HEK293T (cell line): ENCODE measurements around the gene CLMP.

Experiments used
- CTCF ChIA-PET: fragments of 350-600 bp; formaldehyde crosslinking; extraction: SDS; loops from one replicate; lab custom pipeline; 2021; ENCODE audit warnings: antibody characterized with exemption, inconsistent platforms; lab: Yijun Ruan, JAX
- POLR2A ChIA-PET: fragments of 350-600 bp; formaldehyde crosslinking; extraction: SDS; loops from one replicate; lab custom pipeline; 2020; ENCODE audit warnings: antibody characterized with exemption, inconsistent platforms; lab: Yijun Ruan, JAX
- DNase-seq: peaks from one replicate; pipeline ENCODE4 v3.0.0; 2012; ENCODE audit warnings: mixed read lengths; ENCODE audit errors: extremely low spot score
- ARNT ChIP-seq: fragments of 450-650 bp; IDR thresholded peaks from 2 replicates; pipeline ENCODE4 v1.6.1; 2017; ENCODE audit warnings: mild to moderate bottlenecking
- BHLHE40 ChIP-seq: fragments of 450-650 bp; IDR thresholded peaks from 2 replicates; pipeline ENCODE4 v1.6.1; 2016; ENCODE audit warnings: mild to moderate bottlenecking, moderate library complexity, borderline replicate concordance
- CTBP1 ChIP-seq: fragments of 450-650 bp; IDR thresholded peaks from 2 replicates; pipeline ENCODE4 v1.6.1; 2016; ENCODE audit warnings: borderline replicate concordance
- ELF4 ChIP-seq: fragments of 450-650 bp; IDR thresholded peaks from 2 replicates; pipeline ENCODE4 v1.6.1; 2017; ENCODE audit warnings: antibody characterized with exemption
- FOXA1 ChIP-seq: fragments of 450-650 bp; IDR thresholded peaks from 2 replicates; pipeline ENCODE4 v1.6.1; 2016; ENCODE audit warnings: mild to moderate bottlenecking
- FOXK2 ChIP-seq: fragments of 450-650 bp; IDR thresholded peaks from 2 replicates; pipeline ENCODE4 v1.6.1; 2016; ENCODE audit warnings: mild to moderate bottlenecking
- FOXM1 ChIP-seq: fragments of 450-650 bp; IDR thresholded peaks from 2 replicates; pipeline ENCODE4 v1.6.1; 2017; ENCODE audit warnings: mild to moderate bottlenecking, borderline replicate concordance
- HDGF ChIP-seq: fragments of 450-650 bp; IDR thresholded peaks from 2 replicates; pipeline ENCODE4 v1.6.1; 2017; ENCODE audit warnings: antibody characterized with exemption, borderline replicate concordance
- L3MBTL2 ChIP-seq: fragments of 450-650 bp; conservative IDR thresholded peaks from 2 replicates; pipeline ENCODE4 v1.6.1; 2016; ENCODE audit warnings: mild to moderate bottlenecking
- LEF1 ChIP-seq: fragments of 450-650 bp; IDR thresholded peaks from 2 replicates; pipeline ENCODE4 v1.6.1; 2017; ENCODE audit warnings: mild to moderate bottlenecking, borderline replicate concordance
- NFRKB ChIP-seq: fragments of 450-650 bp; IDR thresholded peaks from 2 replicates; pipeline ENCODE4 v1.6.1; 2016; ENCODE audit warnings: mild to moderate bottlenecking, moderate library complexity
- PKNOX1 ChIP-seq: fragments of 450-650 bp; IDR thresholded peaks from 2 replicates; pipeline ENCODE4 v1.6.1; 2016
- SP1 ChIP-seq: fragments of 450-650 bp; IDR thresholded peaks from 2 replicates; pipeline ENCODE4 v1.6.1; 2017
- SUZ12 ChIP-seq: fragments of 450-650 bp; IDR thresholded peaks from 2 replicates; pipeline ENCODE4 v1.6.1; 2016; ENCODE audit warnings: mild to moderate bottlenecking
- TARDBP ChIP-seq: fragments of 450-650 bp; IDR thresholded peaks from 2 replicates; pipeline ENCODE4 v1.6.1; 2016
- ZNF384 ChIP-seq: fragments of 450-650 bp; IDR thresholded peaks from 2 replicates; pipeline ENCODE4 v1.6.1; 2016

Gene CLMP

GRCh38 chr11:123218451-123218850 lies 23.4 kb upstream of the CLMP start:
- ChIA-PET POLR2A (no interaction called here), CTCF (interaction anchor here (1.0 kb wide), 1 partner anchor 28 kb away, joined by 3 read pairs; no protein-coding TSS in a partner anchor)
- TF ChIP-seq TARDBP (no peak), BHLHE40 (no peak), FOXA1 (no peak), PKNOX1 (no peak), LEF1 (no peak), NFRKB (no peak), ARNT (no peak)
- DNase-seq, result no peak

GRCh38 chr11:123217897-123218296 lies 22.8 kb upstream of the CLMP start:
- POLR2A ChIA-PET, result no interaction called here
- DNase-seq, result no peak
- TF ChIP-seq NFRKB (no peak), BHLHE40 (no peak), PKNOX1 (no peak), ZNF384 (no peak), L3MBTL2 (no peak), SUZ12 (no peak), ARNT (no peak), CTBP1 (no peak), HDGF (no peak), SP1 (no peak), TARDBP (no peak), FOXK2 (no peak), FOXA1 (no peak)
- CTCF ChIA-PET, result interaction anchor here (0.6 to 1.0 kb wide), 2 partner anchors 29 to 1706 kb away, joined by 3 to 4 read pairs; no protein-coding TSS in a partner anchor

- ChIA-PET CTCF (interaction anchor here (1.5 kb wide), 1 partner anchor 13 kb away, joined by 3 read pairs; no protein-coding TSS in a partner anchor), POLR2A (no interaction called here)
- no peak for TF ChIP-seq HDGF
- TF ChIP-seq FOXK2, result no peak
- TF ChIP-seq L3MBTL2, result no peak
- TF ChIP-seq ARNT, result no peak
- DNase-seq, result no peak
These were observed 21.2 kb upstream of the CLMP start for GRCh38 chr11:123216249-123216648.

GRCh38 chr11:123214940-123215339 lies 19.9 kb upstream of the CLMP start:
- TF ChIP-seq PKNOX1 (peak; percentile 53), ELF4 (no peak), SP1 (no peak), ZNF384 (no peak)
- no peak for DNase-seq
- ChIA-PET CTCF (interaction anchor here (1.1 to 1.5 kb wide), 2 partner anchors 15 to 20 kb away, joined by 3 read pairs; no protein-coding TSS in a partner anchor), POLR2A (no interaction called here)

- TF ChIP-seq CTBP1 (no peak), TARDBP (no peak), FOXM1 (no peak), LEF1 (no peak), L3MBTL2 (no peak), ELF4 (no peak), FOXK2 (no peak), PKNOX1 (no peak), ZNF384 (no peak), SP1 (no peak), HDGF (no peak), FOXA1 (no peak), ARNT (no peak), BHLHE40 (no peak), NFRKB (no peak), SUZ12 (no peak)
- POLR2A ChIA-PET, result no interaction called here
These were observed 19.3 kb upstream of the CLMP start for GRCh38 chr11:123214396-123214795.

GRCh38 chr11:123213307-123213771 lies 18.3 kb upstream of the CLMP start:
- ChIA-PET CTCF (interaction anchor here (0.8 to 1.2 kb wide), 2 partner anchors 20 to 34 kb away, joined by 3 to 4 read pairs; no protein-coding TSS in a partner anchor), POLR2A (interaction anchor here (1.6 kb wide), 1 partner anchor 11 kb away, joined by 4 read pairs; no protein-coding TSS in a partner anchor)
- peak; percentile 92 for TF ChIP-seq PKNOX1
- TF ChIP-seq LEF1, result peak; percentile 22; the same call in 1 of the 2 replicates
- peak; percentile 95 for TF ChIP-seq CTBP1
- TF ChIP-seq FOXM1, result no peak
- TF ChIP-seq TARDBP, result no peak
- no peak for TF ChIP-seq SP1
- TF ChIP-seq ARNT, result peak; percentile 72; the same call in 1 of the 2 replicates
- TF ChIP-seq ZNF384, result peak; percentile 30; the same call in 1 of the 2 replicates
- DNase-seq, result peak; percentile 69

More at GRCh38 chr11:123214396-123214795, 19.3 kb upstream of the CLMP start:
- CTCF ChIA-PET, result no interaction called here
- no peak for DNase-seq
